ENCODE measurements around the gene HOGA1. TPM values are rescaled to one million over a fixed set of nuclear protein-coding genes. Genes with fewer than 3 reads are reported as not detected.

HOGA1 gene
- total and polyA plus RNA-seq, 2 of the 13 experiments (the other 11 are each of a cell fraction or from before 2014, with no cell fraction given): 7.6 to 19.5 TPM

DNA sequence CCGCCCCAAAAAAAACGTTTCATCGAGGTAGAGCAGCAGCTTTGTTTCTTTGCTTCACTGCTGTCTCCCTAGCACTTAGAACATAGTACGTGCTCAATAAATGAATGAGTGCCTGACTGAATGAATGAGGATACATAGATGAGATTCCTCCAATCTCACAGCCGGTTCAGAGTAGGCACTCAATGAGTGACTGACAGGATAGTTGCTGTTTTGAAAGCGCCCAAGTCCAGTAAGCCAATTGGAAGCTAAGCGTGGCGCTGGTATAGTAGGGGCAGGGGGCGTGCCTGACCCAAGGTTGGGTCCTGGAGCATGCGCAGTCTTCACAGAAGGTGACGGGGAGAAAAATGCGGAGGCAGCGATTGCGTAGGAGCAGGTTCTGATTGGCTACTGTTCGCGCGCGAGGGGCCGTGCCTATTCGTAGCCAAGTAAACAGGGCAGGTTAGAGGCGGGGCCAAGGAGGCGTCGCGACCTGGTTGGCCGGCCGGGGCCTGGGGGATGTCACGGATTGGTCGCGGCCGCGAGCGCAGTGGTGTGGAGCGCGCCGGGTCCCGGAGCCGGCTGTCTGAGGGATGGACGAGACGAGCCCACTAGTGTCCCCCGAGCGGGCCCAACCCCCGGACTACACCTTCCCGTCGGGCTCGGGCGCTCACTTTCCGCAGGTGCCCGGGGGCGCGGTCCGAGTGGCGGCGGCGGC, 56.1 kb downstream of the HOGA1 start, which contains the start of gene PI4K2A (continued):
- TF ChIP-seq, protein P1, sequence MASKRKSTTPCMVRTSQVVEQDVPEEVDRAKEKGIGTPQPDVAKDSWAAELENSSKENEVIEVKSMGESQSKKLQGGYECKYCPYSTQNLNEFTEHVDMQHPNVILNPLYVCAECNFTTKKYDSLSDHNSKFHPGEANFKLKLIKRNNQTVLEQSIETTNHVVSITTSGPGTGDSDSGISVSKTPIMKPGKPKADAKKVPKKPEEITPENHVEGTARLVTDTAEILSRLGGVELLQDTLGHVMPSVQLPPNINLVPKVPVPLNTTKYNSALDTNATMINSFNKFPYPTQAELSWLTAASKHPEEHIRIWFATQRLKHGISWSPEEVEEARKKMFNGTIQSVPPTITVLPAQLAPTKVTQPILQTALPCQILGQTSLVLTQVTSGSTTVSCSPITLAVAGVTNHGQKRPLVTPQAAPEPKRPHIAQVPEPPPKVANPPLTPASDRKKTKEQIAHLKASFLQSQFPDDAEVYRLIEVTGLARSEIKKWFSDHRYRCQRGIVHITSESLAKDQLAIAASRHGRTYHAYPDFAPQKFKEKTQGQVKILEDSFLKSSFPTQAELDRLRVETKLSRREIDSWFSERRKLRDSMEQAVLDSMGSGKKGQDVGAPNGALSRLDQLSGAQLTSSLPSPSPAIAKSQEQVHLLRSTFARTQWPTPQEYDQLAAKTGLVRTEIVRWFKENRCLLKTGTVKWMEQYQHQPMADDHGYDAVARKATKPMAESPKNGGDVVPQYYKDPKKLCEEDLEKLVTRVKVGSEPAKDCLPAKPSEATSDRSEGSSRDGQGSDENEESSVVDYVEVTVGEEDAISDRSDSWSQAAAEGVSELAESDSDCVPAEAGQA (IDR thresholded peaks at IDR 0.05; ENCODE audit: low read depth): no peak
- TF ChIP-seq, protein P1 (CRISPR knock-in tag; IDR thresholded peaks at IDR 0.05; ENCODE audit: borderline replicate concordance): no peak
- no peak for TF ChIP-seq SIX4 (CRISPR knock-in tag; IDR thresholded peaks at IDR 0.05)
- TF ChIP-seq HDAC1 (CRISPR knock-in tag; IDR thresholded peaks at IDR 0.05): peak; percentile 59
- TF ChIP-seq KDM3A (CRISPR knock-in tag; IDR thresholded peaks at IDR 0.05; ENCODE audit: low read depth): 0 out of 2 replicates have a peak, but pooled peaks have one; percentile 35
- TF ChIP-seq ETV5 (CRISPR knock-in tag; IDR thresholded peaks at IDR 0.05; ENCODE audit: borderline replicate concordance): peak; percentile 4; the same call in 1 of the 2 replicates
- no peak for TF ChIP-seq TMF1 (CRISPR knock-in tag; IDR thresholded peaks at IDR 0.05; ENCODE audit: low read depth)
- no peak for TF ChIP-seq ZNF124 (CRISPR knock-in tag; IDR thresholded peaks at IDR 0.05)
- no peak for TF ChIP-seq ZNF800 (CRISPR knock-in tag; IDR thresholded peaks at IDR 0.05)
- TF ChIP-seq ZNF460 (CRISPR knock-in tag; IDR thresholded peaks at IDR 0.05; ENCODE audit: borderline replicate concordance): no peak
- TF ChIP-seq PTBP1 (IDR thresholded peaks at IDR 0.05; ENCODE audit: low read depth, low read length, poor library complexity, severe bottlenecking): no peak
- TF ChIP-seq, protein P2, sequence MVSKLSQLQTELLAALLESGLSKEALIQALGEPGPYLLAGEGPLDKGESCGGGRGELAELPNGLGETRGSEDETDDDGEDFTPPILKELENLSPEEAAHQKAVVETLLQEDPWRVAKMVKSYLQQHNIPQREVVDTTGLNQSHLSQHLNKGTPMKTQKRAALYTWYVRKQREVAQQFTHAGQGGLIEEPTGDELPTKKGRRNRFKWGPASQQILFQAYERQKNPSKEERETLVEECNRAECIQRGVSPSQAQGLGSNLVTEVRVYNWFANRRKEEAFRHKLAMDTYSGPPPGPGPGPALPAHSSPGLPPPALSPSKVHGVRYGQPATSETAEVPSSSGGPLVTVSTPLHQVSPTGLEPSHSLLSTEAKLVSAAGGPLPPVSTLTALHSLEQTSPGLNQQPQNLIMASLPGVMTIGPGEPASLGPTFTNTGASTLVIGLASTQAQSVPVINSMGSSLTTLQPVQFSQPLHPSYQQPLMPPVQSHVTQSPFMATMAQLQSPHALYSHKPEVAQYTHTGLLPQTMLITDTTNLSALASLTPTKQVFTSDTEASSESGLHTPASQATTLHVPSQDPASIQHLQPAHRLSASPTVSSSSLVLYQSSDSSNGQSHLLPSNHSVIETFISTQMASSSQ (IDR thresholded peaks at IDR 0.05; ENCODE audit: low read depth): no peak
- TF ChIP-seq, protein P2 (CRISPR knock-in tag; IDR thresholded peaks at IDR 0.05; ENCODE audit: borderline replicate concordance): 0 out of 2 replicates have a peak, but pooled peaks have one; percentile 31
- TF ChIP-seq ZNF773 (CRISPR knock-in tag; IDR thresholded peaks at IDR 0.05; ENCODE audit: borderline replicate concordance): no peak
- peak; percentile 69 for TF ChIP-seq ZNF563 (CRISPR knock-in tag; IDR thresholded peaks at IDR 0.05)
- peak; percentile 88 for TF ChIP-seq MXI1 (IDR thresholded peaks at IDR 0.05; ENCODE audit: borderline replicate concordance, low read depth, low read length)

Data from HepG2 (cell line).